ENCODE results near the gene TMBIM4.

The TMBIM4 gene

DNA sequence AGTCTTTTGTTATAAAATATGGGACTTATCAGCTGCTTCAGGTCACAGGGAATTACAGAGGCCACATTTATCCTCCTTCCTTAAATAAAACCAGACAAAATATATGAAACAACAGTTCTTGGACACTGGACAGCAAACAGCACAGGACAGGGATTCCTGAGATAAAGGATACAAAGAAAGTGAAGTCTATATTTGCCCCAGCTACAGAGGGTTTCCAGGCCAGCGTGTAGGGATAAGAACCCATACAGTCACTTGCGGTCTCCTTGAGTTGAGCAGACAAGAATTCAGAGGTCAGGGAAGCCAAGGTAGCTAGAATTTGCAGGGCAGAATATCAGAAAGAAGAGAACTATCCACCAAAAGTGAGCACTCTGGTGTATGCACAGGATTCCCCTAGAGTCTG lies 30.5 kb downstream of the TMBIM4 start:
- Histone ChIP-seq H3K4me3 (ENCODE audit: low read depth, low read length) (no peak overlapping the region), H3K4me1 (ENCODE audit: control insufficient read depth, insufficient read depth, low read length) (no peaks in the 10 kb centered on the region), H3K9me3 (ENCODE audit: control insufficient read depth, insufficient read depth, low read depth, low read length) (no peaks in the 10 kb centered on the region), H3K36me3 (ENCODE audit: control insufficient read depth in 2 of 2, insufficient read depth in 1 of 2, low read length in 2 of 2) (peaks cover 9 to 40% of the 10 kb centered on the region in 2 experiments; a peak in 2 of 3 replicates), H3K27ac (ENCODE audit: extremely low read depth, low read depth, low read length) (no peak overlapping the region)
- ChIA-PET CTCF (interaction anchor here (0.7 kb wide), 2 partner anchors 273 to 1246 kb away, joined by 3 read pairs; no protein-coding TSS in a partner anchor), POLR2A (interaction anchor here (0.9 kb wide), 1 partner anchor 8 kb away, joined by 4 read pairs; the partner anchor contains the start of gene LLPH)
- TF ChIP-seq ZNF658 (tag by site-specific recombination; IDR thresholded peaks at IDR 0.05) (no peak), ZNF146 (tag by site-specific recombination; IDR thresholded peaks at IDR 0.05) (no peak), MEIS1 (CRISPR knock-in tag; IDR thresholded peaks at IDR 0.05; ENCODE audit: borderline replicate concordance) (no peak), SALL2 (tag by site-specific recombination; IDR thresholded peaks at IDR 0.05; ENCODE audit: borderline replicate concordance) (no peak), ZNF548 (tag by site-specific recombination; IDR thresholded peaks at IDR 0.05) (no peak), ZNF660 (tag by site-specific recombination; IDR thresholded peaks at IDR 0.05) (no peak), GLIS1 (tag by site-specific recombination; IDR thresholded peaks at IDR 0.05) (no peak), SCRT2 (tag by site-specific recombination; IDR thresholded peaks at IDR 0.05) (no peak), ZEB2 (tag by site-specific recombination; IDR thresholded peaks at IDR 0.05) (no peak), KLF7 (tag by site-specific recombination; IDR thresholded peaks at IDR 0.05; ENCODE audit: borderline replicate concordance) (no peak), ZNF558 (tag by site-specific recombination; IDR thresholded peaks at IDR 0.05) (no peak)
- TF ChIP-seq, protein P1, sequence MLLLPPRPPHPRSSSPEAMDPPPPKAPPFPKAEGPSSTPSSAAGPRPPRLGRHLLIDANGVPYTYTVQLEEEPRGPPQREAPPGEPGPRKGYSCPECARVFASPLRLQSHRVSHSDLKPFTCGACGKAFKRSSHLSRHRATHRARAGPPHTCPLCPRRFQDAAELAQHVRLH (tag by site-specific recombination; IDR thresholded peaks at IDR 0.05) = no peak
- TF ChIP-seq, protein P2, sequence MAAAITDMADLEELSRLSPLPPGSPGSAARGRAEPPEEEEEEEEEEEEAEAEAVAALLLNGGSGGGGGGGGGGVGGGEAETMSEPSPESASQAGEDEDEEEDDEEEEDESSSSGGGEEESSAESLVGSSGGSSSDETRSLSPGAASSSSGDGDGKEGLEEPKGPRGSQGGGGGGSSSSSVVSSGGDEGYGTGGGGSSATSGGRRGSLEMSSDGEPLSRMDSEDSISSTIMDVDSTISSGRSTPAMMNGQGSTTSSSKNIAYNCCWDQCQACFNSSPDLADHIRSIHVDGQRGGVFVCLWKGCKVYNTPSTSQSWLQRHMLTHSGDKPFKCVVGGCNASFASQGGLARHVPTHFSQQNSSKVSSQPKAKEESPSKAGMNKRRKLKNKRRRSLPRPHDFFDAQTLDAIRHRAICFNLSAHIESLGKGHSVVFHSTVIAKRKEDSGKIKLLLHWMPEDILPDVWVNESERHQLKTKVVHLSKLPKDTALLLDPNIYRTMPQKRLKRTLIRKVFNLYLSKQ (tag by site-specific recombination; IDR thresholded peaks at IDR 0.05; ENCODE audit: borderline replicate concordance) = no peak
- TF ChIP-seq, protein P3, sequence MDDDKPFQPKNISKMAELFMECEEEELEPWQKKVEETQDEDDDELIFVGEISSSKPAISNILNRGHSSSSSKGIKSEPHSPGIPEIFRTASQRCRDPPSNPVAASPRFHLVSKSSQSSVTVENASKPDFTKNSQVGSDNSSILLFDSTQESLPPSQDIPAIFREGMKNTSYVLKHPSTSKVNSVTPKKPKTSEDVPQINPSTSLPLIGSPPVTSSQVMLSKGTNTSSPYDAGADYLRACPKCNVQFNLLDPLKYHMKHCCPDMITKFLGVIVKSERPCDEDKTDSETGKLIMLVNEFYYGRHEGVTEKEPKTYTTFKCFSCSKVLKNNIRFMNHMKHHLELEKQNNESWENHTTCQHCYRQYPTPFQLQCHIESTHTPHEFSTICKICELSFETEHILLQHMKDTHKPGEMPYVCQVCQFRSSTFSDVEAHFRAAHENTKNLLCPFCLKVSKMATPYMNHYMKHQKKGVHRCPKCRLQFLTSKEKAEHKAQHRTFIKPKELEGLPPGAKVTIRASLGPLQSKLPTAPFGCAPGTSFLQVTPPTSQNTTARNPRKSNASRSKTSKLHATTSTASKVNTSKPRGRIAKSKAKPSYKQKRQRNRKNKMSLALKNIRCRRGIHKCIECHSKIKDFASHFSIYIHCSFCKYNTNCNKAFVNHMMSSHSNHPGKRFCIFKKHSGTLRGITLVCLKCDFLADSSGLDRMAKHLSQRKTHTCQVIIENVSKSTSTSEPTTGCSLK (tag by site-specific recombination; IDR thresholded peaks at IDR 0.05) = no peak
- TF ChIP-seq, protein P4, sequence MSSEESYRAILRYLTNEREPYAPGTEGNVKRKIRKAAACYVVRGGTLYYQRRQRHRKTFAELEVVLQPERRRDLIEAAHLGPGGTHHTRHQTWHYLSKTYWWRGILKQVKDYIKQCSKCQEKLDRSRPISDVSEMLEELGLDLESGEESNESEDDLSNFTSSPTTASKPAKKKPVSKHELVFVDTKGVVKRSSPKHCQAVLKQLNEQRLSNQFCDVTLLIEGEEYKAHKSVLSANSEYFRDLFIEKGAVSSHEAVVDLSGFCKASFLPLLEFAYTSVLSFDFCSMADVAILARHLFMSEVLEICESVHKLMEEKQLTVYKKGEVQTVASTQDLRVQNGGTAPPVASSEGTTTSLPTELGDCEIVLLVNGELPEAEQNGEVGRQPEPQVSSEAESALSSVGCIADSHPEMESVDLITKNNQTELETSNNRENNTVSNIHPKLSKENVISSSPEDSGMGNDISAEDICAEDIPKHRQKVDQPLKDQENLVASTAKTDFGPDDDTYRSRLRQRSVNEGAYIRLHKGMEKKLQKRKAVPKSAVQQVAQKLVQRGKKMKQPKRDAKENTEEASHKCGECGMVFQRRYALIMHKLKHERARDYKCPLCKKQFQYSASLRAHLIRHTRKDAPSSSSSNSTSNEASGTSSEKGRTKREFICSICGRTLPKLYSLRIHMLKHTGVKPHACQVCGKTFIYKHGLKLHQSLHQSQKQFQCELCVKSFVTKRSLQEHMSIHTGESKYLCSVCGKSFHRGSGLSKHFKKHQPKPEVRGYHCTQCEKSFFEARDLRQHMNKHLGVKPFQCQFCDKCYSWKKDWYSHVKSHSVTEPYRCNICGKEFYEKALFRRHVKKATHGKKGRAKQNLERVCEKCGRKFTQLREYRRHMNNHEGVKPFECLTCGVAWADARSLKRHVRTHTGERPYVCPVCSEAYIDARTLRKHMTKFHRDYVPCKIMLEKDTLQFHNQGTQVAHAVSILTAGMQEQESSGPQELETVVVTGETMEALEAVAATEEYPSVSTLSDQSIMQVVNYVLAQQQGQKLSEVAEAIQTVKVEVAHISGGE (tag by site-specific recombination; conservative IDR thresholded peaks at IDR 0.05; ENCODE audit: low read depth) = no peak

DNA sequence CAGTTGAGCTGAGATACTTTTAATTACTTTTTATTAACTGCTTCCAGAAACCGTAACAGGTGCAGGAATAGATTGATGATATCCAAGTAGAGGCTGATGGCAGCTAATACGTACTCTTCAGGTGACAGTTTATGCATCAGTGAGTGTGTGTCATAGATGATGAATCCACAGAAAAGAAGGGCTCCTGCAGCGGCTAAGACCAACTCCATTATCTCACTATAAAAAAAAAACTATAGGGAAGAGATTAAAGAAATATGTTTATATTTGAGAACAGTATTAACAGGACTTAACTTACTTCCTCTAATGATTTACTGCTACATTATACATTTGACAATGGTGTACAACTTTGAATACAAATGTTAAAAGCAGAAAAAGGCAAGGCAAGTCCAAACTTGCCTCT lies 31.9 kb downstream of the TMBIM4 start:
- Histone ChIP-seq H3K4me3 (ENCODE audit: low read depth, low read length) (no peak overlapping the region), H3K27ac (ENCODE audit: extremely low read depth, low read depth, low read length) (no peak overlapping the region), H3K4me1 (ENCODE audit: control insufficient read depth, insufficient read depth, low read length) (no peaks in the 10 kb centered on the region), H3K36me3 (ENCODE audit: control insufficient read depth in 2 of 2, insufficient read depth in 1 of 2, low read length in 2 of 2) (peaks cover 9 to 42% of the 10 kb centered on the region in 2 experiments; a peak in 2 of 3 replicates), H3K9me3 (ENCODE audit: control insufficient read depth, insufficient read depth, low read depth, low read length) (no peaks in the 10 kb centered on the region)
- CTCF ChIA-PET = no interaction called here
- POLR2A ChIA-PET = no interaction called here
- no peak for TF ChIP-seq ZNF776 (tag by site-specific recombination; IDR thresholded peaks at IDR 0.05; ENCODE audit: borderline replicate concordance)
- no peak for TF ChIP-seq ZNF544 (tag by site-specific recombination; IDR thresholded peaks at IDR 0.05)
